NK-92 (cell line): ENCODE measurements around the gene STAT2.
"Not testable (repeated sequence)": the region's sequence is repeated elsewhere in the genome, so short reads cannot be mapped to it uniquely, and the experiment has no call there.

ENCODE experiments used
- DNase-seq: peaks from one replicate; lab custom pipeline; 2025; ENCODE audit not compliant: unreplicated experiment; lab: John Stamatoyannopoulos, UW

The STAT2 gene

DNA sequence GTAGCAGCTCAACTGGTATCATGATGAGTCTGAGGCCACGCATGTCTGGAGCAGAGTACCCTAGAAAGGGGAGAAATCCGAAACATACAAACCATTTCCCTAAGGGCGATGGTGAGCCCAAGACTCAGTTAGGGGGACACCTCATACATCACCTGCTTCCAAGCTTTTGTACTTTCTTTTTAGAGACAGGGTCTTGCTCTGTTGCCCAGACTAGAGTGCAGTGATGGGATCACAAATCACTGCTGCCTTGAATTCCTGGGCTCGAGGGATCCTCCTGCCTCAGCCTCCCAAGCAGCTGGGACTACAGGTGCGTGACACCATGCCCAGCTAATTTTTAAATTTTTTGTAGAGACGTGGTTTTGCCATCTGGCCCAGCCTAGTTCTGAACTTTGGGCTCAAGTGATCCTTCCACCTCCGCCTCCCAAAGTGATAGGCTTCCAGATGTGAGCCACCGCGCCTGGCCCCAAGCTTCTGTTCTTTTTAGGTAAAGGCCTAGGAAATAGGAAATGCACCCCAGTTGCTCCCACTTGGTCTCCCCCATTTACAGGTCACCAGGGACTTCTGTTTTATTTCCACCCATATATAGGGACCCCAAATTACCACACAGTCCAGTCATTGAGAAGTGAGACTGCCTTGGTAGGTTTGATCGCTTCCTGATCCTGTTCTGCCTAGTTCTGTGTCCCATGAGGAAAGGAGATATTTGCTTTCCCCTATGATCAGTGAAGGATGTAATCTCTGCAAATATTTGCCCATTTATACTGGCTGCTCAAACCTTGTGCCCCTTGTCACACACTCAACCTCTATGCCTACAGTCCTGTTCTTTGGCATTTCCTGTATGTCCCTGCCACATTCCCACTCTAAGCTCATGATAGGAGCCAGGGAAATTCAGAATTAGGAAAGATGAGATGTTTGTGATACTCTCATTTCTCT, 2.5 kb upstream of the STAT2 start, which contains the start of gene APOF:
TSS of gene APOF (minus strand) at position 728 of the 930 bp plus-strand sequence. CDS start at position 616, 112 bp downstream.
- no peak for DNase-seq

DNA sequence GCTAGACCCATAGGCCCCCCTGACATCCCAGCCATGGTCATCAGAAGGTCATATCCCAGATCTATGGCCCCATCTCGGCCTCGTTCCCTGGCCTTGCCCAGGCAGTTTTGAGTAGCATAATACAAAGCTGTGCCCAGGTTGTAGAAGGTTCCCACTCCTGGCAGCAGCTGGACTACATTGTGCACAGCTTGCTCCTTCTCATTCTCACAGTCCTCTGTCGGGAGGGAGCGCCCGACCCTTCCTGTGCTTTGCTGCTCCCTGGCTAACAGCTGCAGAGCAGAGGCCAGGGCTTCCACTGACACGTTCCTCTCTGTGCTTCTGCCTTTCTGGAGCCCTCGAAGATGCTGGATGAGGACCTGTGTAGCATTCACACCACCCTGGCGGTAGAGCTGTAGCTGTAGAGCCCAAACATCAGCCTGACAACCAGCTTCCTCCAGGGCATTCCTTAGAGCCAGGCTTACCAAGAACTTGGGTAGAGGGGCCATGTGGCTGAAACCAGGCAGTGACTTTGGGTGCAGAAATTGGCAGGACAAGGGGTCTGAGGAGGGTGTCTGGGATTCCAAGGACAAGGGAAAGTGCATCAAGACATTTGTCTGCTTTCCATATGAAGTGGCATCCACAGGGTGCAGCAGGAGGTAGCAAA, 1.7 kb upstream of the STAT2 start:
- no peak for DNase-seq

DNA sequence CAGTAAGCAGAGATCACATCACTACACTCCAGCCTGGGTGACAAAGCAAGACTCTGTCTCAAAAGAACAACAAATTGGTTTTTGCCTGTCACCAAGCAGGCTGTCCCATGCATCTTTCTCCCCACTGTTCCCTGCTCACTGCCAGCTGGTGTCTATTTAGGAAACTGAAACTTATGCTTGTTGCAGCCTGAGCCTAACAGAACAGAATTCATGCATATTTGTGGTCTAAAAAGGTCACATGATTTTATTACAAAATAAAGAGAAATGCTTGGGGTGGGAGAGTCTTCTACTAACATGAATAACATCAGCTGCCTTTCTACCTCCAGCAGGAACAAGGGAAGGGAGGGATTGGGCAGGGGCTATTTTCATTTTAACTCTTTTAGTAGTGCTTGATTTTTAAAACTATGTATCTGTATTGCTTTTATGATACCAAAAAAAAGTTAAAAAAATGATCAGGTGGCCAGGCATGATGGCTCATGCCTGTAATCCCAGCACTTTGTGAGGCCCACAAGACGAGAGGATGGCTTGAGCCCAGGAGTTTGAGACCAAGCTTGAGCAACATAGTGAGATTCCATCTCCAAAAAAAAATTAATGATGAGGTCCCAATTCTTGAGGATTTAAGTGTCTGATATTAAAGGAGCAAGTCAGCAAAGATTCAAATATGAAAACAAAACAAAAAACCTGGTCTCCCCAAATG, 923 bp downstream of the STAT2 start:
- no peak for DNase-seq

DNA sequence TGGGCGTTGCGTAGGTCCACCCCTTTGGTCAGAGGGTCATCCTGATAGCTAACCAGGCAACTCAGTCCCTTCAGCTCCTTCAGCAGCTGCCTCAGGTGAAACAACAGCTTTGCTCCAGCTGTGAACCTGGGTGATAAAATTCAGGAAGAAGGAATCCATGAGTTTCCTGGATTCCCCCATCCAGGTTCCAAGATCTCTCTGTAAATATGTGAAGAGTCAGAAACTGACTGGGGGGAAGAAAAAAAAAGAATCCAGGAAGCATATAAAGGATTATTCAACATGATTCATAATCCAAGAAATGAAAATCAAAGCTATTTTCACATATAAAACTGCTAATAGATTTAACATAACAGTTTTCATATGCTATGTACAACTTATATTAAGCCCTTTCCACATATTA, 8.6 kb downstream of the STAT2 start:
- no peak for DNase-seq

DNA sequence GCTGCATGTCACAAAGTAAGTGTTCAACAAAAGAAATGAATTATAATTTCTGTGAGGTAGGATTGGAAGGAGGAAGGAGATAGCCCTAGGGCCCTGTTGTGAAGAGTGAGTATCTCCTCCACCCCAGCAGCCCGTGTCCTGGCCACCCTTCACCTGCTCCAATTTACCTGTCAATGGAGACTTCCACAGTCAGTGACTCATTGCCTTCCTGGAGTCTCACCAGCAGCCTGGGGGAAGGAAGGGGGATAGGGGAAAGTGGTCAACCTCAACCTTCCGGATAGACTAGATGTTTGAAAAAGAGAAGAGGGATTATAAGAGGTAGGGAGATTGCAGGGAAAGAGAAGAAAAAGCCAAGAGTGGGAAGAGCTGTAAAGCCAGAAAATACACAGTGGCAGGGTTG, 9.2 kb downstream of the STAT2 start:
- no peak for DNase-seq

DNA sequence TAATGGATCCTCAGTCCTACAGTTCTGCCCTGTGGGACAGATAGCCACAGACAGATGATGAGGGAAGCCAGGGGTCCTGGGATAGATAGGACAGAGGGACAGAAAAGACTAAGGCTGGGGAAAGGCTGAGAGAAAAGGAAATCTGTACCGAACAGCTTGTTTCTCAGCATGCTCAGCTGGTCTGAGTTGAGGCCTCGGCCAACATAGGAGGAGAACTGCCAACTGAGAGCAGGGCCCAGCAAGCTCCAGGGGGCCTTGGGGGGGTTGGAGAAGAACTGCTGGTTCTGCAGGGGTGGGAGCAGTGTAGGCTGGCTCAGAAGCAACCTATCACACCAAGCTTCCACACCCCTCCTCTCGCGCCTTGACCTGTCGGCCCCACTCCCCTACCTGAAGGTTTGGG, 11.1 kb downstream of the STAT2 start:
- no peak for DNase-seq

DNA sequence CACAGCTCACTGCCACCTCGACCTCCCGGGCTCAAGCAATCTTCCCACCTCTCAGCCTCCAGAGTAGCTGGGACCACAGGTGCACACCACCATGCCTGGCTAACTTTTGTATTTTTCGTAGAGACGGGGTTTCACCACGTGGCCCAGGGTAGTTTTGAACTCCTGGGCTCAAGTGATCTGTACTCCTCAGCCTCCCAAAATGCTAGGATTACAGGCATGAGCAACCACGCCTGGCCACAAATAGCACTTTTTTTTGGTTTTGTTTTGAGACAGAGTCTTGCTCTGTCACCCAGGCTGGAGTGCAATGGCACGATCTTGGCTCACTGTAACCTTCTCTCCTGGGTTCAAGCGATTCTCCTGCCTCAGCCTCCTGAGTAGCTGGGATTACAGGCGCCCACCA, 12.7 kb downstream of the STAT2 start:
- not testable (repeated sequence) for DNase-seq

DNA sequence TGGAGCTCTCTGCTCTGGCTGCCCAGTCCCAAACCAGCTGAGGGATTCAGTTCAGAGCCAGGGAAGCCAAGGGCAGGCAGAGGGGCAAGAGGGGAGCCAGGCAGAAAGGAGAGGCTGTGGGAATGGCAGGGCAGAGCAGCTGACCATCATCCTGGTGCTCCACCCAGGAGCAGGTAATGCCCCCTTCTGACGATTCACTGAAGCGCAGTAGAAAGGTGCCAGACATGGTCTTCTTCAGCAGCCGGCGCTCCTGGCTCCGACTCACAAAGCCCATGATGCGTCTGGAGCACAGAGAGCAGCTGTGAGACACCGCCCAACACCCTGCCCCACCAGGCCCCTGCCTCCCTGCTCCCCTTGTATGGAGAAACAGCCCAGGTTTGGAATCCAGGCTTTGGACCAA, 13.2 kb downstream of the STAT2 start:
- DNase-seq: no peak

DNA sequence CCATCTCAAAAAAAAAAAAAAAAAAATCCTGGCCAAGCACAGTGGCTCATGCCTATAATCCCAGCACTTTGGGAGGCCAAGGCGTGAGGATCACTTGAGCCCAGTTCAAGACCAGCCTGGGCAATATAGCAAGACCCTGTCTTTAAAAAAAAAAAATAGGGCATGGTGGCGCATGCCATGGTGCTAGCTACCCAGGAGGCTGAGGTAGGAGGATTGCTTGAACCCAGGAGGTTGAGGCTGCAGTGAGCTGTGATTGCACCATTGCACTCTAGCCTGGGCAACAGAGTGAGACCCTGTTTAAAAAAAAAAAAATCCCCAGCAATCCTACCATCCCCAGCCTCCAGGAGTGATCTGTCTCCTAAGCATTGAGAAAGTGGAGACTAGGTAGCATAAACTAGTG, 17.6 kb downstream of the STAT2 start:
- DNase-seq: not testable (repeated sequence)

DNA sequence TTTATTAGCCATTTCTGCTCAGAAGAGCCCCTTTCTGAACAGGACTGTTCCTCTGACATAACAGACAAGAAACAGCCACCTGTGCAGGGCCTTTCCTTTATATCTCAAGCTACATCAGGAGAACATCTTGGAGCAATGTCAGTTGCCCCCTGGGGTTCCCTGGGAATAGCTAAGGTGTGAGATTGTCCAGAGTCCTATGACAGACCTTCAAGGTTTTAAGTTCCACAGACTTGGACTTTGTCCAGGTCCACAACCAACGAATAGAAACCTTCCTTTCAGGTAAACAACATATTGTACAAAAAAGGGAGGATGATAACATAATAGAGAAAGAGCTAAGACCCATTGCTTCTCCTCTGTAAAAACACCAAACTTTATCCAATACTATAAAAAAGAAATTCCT, 18.3 kb downstream of the STAT2 start:
- DNase-seq: no peak

DNA sequence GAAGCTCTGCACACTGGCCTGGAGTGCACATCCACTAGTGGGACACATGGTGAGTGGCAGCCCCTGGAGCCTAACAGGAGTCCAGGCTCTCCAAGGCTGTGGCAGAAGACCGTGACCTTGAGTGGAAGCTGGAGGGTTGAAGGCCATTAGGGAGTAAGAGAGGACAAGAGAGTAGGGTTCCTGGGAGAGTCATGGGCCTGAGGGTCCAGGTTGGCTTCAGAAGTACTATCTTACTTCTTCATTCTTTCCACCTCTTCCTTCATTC, 20.8 kb downstream of the STAT2 start:
- no peak for DNase-seq

DNA sequence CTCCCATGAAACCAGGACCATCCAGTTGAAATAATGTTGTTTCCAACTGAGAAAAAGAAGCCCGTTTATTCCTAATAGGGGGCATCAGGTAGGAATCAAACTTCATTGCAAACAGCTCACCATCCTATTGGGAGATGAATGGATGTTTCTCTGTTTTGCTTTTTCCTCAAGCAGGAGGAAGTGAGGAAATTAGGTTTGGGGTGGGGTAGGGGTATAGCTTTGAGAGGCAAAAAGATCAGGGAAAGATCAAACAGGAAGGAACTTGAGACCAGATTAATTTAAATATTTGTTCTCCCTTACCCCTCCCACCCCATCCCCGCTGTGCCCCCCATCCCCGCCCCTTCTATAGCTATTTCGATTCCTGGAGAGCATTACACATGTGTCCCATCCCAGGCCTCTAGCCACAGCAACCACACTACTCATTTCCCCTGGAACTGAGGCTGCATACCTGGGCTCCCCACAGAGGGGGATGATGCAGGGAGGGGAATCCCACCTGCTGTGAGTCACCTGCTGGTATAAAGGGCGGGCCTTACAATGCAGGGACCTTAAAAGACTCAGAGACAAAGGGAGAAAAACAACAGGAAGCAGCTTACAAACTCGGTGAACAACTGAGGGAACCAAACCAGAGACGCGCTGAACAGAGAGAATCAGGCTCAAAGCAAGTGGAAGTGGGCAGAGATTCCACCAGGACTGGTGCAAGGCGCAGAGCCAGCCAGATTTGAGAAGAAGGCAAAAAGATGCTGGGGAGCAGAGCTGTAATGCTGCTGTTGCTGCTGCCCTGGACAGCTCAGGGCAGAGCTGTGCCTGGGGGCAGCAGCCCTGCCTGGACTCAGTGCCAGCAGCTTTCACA, 21.4 kb downstream of the STAT2 start, which contains the start of gene IL23A:
TSS of gene IL23A (plus strand) at position 577 of the 850 bp plus-strand sequence. CDS start at position 738, 161 bp downstream.
- DNase-seq: no peak

DNA sequence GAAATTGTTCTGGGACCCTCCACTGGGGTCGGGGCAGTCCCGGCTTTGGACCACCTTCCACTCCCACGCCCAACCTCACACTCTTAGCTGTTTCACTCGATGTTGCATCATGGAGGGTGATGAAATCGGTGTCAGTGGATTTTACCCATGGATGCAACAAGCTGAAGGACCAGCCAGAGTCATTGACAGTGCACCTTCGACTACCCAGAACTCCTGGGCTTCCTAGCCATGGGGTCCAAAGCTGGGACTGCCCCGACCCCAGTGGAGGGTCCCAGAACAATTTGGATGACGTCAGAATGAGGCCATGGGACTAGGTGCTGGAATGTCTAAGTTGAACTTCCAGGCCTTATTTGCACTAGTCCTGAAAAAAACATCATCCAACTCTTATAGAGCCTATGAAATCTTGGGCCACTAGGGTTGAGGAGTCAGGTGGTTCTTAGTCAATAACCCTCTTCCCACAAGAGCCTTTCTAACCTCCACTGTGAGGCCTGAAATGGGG, 22.1 kb downstream of the STAT2 start:
- no peak for DNase-seq

DNA sequence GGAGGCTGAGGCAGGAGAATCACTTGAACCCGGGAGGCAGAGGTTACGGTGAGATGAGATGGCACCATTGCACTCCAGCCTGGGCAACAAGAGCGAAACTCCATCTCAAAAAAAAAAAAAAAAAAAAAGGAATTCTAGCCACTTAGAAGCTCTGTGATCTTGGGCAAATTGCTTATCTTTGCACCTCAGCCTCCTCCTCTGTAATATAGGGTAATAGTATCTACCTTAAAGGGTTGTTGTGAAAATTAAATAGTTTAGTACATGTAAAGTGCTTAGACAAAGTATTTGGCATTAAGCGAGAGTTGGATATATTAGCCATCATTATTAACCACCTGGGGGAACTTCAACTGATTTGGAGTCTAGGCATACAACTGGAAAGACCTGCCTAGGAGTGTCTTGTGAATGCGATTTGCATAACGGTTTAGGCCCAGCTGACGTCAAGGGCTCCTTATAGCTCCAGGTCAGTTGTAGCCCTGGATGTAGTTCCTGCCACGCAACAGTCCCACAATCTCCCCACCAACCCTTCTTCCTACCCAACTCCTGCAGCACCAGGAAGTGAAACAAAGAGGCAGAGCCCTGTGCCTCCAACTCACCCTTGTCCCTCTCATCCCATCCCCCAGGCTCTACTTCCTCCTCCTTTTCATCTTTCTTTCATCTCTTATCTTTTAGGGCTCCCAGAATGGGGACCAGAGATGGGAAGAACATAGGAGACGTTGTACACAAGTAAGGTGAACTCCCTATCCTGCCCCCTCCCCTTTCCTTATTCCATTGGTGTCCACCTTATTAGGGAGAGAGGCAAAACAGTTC, 23.3 kb downstream of the STAT2 start:
- no peak for DNase-seq

DNA sequence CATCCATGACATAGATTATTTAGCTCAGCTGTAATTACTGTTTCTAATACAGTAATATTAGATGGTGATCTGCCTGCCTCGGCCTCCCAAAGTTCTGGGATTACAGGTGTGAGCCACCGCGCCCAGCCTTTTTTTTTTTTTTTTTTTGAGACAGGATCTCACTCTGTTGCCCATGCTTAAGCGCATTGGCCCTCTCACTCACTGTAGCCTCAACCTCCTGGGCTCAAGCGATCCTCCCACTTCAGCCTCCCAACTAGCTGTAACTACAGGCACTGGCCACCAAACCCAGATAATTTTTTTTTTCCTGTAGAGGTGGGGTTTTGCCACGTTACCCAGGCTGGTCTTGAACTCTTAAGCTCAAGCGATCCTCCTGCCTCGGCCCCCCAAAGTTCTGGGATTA, 24.4 kb downstream of the STAT2 start:
- DNase-seq: not testable (repeated sequence)

DNA sequence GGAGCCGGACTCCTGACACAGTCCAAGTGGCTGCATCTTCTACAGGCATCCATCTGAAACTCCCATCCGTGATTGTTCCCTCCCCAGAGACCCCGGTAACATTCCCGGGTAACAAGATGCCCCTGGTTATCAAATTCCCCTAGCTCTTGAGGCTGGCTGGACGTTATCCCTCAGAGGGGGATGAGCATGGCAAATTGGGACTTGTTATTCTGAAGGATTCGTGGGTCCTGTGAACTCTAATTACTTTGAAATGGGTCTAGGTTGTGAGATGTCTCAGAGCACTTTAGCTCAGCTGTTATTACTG, 25.5 kb downstream of the STAT2 start:
- DNase-seq: no peak

DNA sequence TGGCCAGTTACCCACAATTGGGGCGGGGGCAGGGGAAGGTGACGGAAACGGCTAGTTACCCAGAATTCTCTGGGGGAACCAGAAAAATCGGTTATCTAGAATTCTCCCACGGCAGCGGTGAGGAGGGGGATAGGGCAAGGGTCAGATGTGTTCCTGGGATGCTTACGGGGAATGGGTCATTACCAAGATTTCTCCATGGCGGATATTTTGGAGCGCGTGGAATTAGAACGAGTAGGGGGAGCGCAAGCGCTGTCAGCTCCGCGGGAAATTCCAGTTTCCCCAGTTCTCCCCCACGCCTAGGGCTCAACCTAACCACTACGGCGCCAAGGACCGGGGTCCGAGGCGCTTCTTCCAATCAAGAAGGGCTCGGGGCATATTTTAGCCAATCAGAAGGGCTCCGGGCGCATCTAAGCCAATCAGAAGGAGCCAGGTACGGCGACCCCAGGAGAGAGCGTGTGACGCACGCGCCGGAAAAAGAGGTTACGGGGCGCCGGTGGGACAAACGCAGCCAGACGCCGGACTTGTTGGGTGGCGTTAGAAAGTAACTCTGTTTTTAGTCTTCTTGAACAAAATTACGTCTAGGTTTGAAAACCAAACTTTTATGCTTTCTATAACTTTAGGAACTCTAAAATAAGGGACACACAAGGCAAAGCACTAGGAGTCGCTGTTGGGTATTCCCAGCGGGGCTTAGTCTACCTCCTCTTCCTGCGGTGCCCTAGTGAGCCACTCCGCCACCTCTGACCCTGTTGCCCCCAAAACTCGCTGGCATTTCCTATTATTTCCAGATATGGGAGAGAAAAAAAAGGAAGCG, 26.0 kb downstream of the STAT2 start, which contains the start of gene PAN2:
TSS of gene PAN2 (minus strand) at position 322 of the 811 bp plus-strand sequence. CDS start 906 bp downstream, outside the sequence.
- peak; percentile 65 for DNase-seq

DNA sequence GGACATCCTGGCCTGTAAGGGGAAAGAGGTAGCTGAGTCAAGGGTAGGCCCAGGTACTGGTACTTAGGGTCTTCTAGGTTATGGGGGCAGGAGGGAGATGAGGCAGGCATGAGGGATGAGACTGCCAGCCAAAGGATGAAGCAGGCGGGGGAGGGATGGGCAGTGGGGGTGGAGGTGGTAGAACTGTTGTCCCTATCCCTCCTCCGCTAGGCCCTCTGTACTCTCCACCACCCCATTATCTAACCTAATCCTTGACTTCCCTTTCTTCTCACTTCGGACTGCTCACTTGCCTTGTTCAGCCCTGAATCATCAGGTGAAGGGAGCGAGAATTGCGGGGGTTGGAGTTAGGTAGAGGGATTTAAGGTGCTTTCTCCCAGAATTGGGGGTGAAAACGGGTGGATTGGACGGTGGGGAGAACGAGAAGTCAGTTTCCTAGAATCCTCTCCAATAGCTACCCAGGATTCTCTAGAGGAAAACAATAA, 26.7 kb downstream of the STAT2 start:
- DNase-seq: no peak
